GM23338 (cell line): ENCODE results near the gene MAFF. TPM values are rescaled to one million over a fixed set of nuclear protein-coding genes. Genes with fewer than 3 reads are reported as not detected.
A peak's percentile ranks its signal among the peaks of the same experiment; 100 is the strongest.

Experiments used
- ATAC-seq: fragments of 200-7000 bp; cut with Tn5 transposase; 3 replicates; pipeline ENCODE4 v1.9.1; 2020
- DNase-seq: peaks from one replicate; pipeline ENCODE4 v3.0.0-alpha.2; 2015; ENCODE audit warnings: low spot score
- H2AFZ ChIP-seq: fragments of 200-600 bp; sonication (generic); 2 replicates; pipeline ENCODE4 v1.8.0; 2016; ENCODE audit warnings: antibody characterized with exemption, mild to moderate bottlenecking, moderate library complexity
- H3F3A ChIP-seq: fragments of 200-600 bp; sonication (generic); replicated peaks from 2 replicates; pipeline ENCODE4 v1.8.0; 2017; ENCODE audit warnings: antibody characterized with exemption, mixed run types, low read depth
- H3K27ac ChIP-seq: fragments of 200-600 bp; sonication (generic); 2 replicates; pipeline ENCODE4 v1.6.1; 2016; ENCODE audit warnings: low read depth
- H3K27me3 ChIP-seq: fragments of 200-600 bp; sonication (generic); 2 replicates; pipeline ENCODE4 v1.8.0; 2016; ENCODE audit warnings: mild to moderate bottlenecking, mixed run types, moderate library complexity; ENCODE audit not compliant: insufficient read depth
- H3K36me3 ChIP-seq: fragments of 200-600 bp; sonication (generic); 2 replicates; pipeline ENCODE4 v1.8.0; 2016; ENCODE audit warnings: mild to moderate bottlenecking; ENCODE audit not compliant: insufficient read depth
- H3K4me1 ChIP-seq: fragments of 200-600 bp; sonication (generic); 2 replicates; pipeline ENCODE4 v1.8.0; 2016; ENCODE audit warnings: mild to moderate bottlenecking, moderate library complexity; ENCODE audit not compliant: insufficient read depth
- H3K4me2 ChIP-seq: fragments of 200-600 bp; sonication (generic); 2 replicates; pipeline ENCODE4 v1.7.1; 2017; ENCODE audit warnings: mixed run types
- H3K4me3 ChIP-seq: fragments of 200-600 bp; sonication (generic); 2 replicates; pipeline ENCODE4 v1.6.1; 2016; ENCODE audit warnings: mixed run types
- H3K79me2 ChIP-seq: fragments of 200-600 bp; sonication (generic); replicated peaks from 2 replicates; pipeline ENCODE4 v1.8.0; 2017; ENCODE audit warnings: mild to moderate bottlenecking; ENCODE audit not compliant: insufficient read depth
- H3K9me2 ChIP-seq: fragments of 200-600 bp; sonication (generic); 2 replicates; pipeline ENCODE4 v1.8.0; 2017; ENCODE audit not compliant: insufficient read depth
- H4K20me1 ChIP-seq: fragments of 200-600 bp; sonication (generic); replicated peaks from 2 replicates; pipeline ENCODE4 v1.8.0; 2017; ENCODE audit warnings: mild to moderate bottlenecking; ENCODE audit not compliant: insufficient read depth
- H3K27ac Mint-ChIP-seq: 2 replicates; pipeline ENCODE4 v1.8.0; 2020; ENCODE audit warnings: inconsistent platforms, mild to moderate bottlenecking, moderate library complexity, mixed read lengths
- H3K27me3 Mint-ChIP-seq: 3 replicates; pipeline ENCODE4 v1.8.0; 2022; ENCODE audit warnings: low read depth, mild to moderate bottlenecking, moderate library complexity, mixed read lengths, inconsistent platforms; ENCODE audit not compliant: insufficient read depth, poor library complexity
- H3K36me3 Mint-ChIP-seq: 3 replicates; pipeline ENCODE4 v1.8.0; 2021; ENCODE audit warnings: low read depth, mild to moderate bottlenecking, inconsistent platforms, moderate library complexity, mixed read lengths
- H3K4me1 Mint-ChIP-seq: 3 replicates; pipeline ENCODE4 v1.8.0; 2020; ENCODE audit warnings: mild to moderate bottlenecking, inconsistent platforms, mixed read lengths
- H3K4me3 Mint-ChIP-seq: 3 replicates; pipeline ENCODE4 v1.8.0; 2021; ENCODE audit warnings: moderate library complexity, mild to moderate bottlenecking, inconsistent platforms, mixed read lengths
- H3K9me3 Mint-ChIP-seq: 3 replicates; pipeline ENCODE4 v1.8.0; 2020; ENCODE audit warnings: moderate library complexity, mild to moderate bottlenecking, inconsistent platforms, mixed read lengths
- CREB1 ChIP-seq: fragments of 250-450 bp; sonication (Bioruptor Pico); IDR thresholded peaks from 2 replicates; pipeline ENCODE4 v1.5.0; 2020; ENCODE audit warnings: low read depth, mild to moderate bottlenecking, moderate library complexity
- CTCF ChIP-seq, 2 experiments: fragments of 200-600 bp in 1 of 2; sonication (generic) in 1 of 2; conservative IDR thresholded peaks; 2 replicates each; pipeline versions ENCODE4 v1.5.1 to v1.6.1; 2016 to 2017; ENCODE audit warnings: antibody characterized with exemption in 2 of 2, low read depth in 2 of 2, mild to moderate bottlenecking in 2 of 2, moderate library complexity in 1 of 2
- EZH2phosphoT487 ChIP-seq: fragments of 200-600 bp; sonication (generic); IDR thresholded peaks from one replicate; pipeline ENCODE4 v1.8.1; 2018; ENCODE audit warnings: antibody characterized with exemption; ENCODE audit not compliant: unreplicated experiment
- NANOG ChIP-seq: IDR thresholded peaks from 2 replicates; pipeline ENCODE4 v1.6.1; 2016; ENCODE audit warnings: antibody characterized with exemption, borderline replicate concordance
- POLR2AphosphoS5 ChIP-seq: IDR thresholded peaks from 2 replicates; pipeline ENCODE4 v1.6.1; 2016; ENCODE audit warnings: antibody characterized with exemption, low read depth
- ZNF114 ChIP-seq: fragments of 250-450 bp; sonication (Bioruptor Pico); IDR thresholded peaks from 2 replicates; pipeline ENCODE4 v1.5.0; 2020; ENCODE audit warnings: mild to moderate bottlenecking, moderate library complexity
- ZNF331 ChIP-seq: fragments of 250-450 bp; sonication (Bioruptor Pico); IDR thresholded peaks from 2 replicates; pipeline ENCODE4 v1.5.0; 2020; ENCODE audit warnings: low read depth, mild to moderate bottlenecking, moderate library complexity
- long read RNA-seq: library from polyadenylated mRNA; unstranded; transcript quantifications from one replicate; pipeline ENCODE4 v2.0.0, GENCODE V29; 2020; ENCODE audit not compliant: unreplicated experiment
- polyA plus RNA-seq: library from polyadenylated mRNA; unstranded; fragments of >200 nt; fragmentation: Nextera tagmentation; extraction: Ambion mirVana; gene quantifications from 2 replicates; pipeline ENCODE4 v1.2.1, GENCODE V29; 2016
- total RNA-seq: library from RNA; depleted of rRNA; stranded (reverse); fragments of >200 nt; shearing (Covaris generic); gene quantifications from 2 replicates; pipeline ENCODE4 v1.2.3, GENCODE V29; 2014; rRNA removed

The MAFF gene
- total RNA-seq (7.7 and 8.9 TPM in 2 replicates), polyA plus RNA-seq (2.2 and 2.3 TPM in 2 replicates)
- long read RNA-seq, partial matches to known transcripts, result 0 of 1 reads
- long read RNA-seq, other reads (novel, unspliced or antisense), result 0 of 1 reads

GRCh38 chr22:38201711-38202436 is at the start of gene MAFF:
Gene MAFF (plus strand): TSS chr22:38201994. CDS start chr22:38213854, 11,860 bp downstream.
- H3K4me1 ChIP-seq, result peaks cover 4% of the 10 kb centered on the region
- peak within 1 kb of the TSS; percentile 84 for H3K27ac ChIP-seq
- H3K36me3 ChIP-seq, result no peaks in the 10 kb centered on the region
- Mint-ChIP-seq H3K4me1 (peaks cover 13% of the 10 kb centered on the region), H3K4me3 (peak within 1 kb of the TSS; percentile 82), H3K36me3 (no peaks in the 10 kb centered on the region; the same call in 2 of the 3 replicates), H3K27ac (no peak within 1 kb of the TSS), H3K27me3 (peaks cover 16% of the 10 kb centered on the region), H3K9me3 (no peaks in the 10 kb centered on the region; the same call in 2 of the 3 replicates)
- ATAC-seq (peak; percentile 65), DNase-seq (peak; percentile 97)
- H3K4me3 ChIP-seq, result peak within 1 kb of the TSS; percentile 85
- TF ChIP-seq CREB1 (CRISPR knock-in tag) (peak; percentile 96), ZNF114 (CRISPR knock-in tag) (no peak), POLR2AphosphoS5 (peak; percentile 57; the same call in 1 of the 2 replicates), CTCF (conservative IDR thresholded peaks at IDR 0.05; ENCODE audit: low read depth in 2 of 2) (no peak)
- H3K4me2 ChIP-seq, result peak within 1 kb of the TSS; percentile 99
- 0 out of 2 replicates have a peak, but pooled peaks cover 5% of the 10 kb centered on the region for H3K79me2 ChIP-seq
- 0 out of 2 replicates have a peak, but pooled peaks cover 12% of the 10 kb centered on the region for H3F3A ChIP-seq
- peaks cover 8% of the 10 kb centered on the region; the same call in 1 of the 2 replicates for H4K20me1 ChIP-seq
- H3K9me2 ChIP-seq, result no peaks in the 10 kb centered on the region
- peak within 1 kb of the TSS; percentile 98 for H2AFZ ChIP-seq
- peaks cover 16% of the 10 kb centered on the region for H3K27me3 ChIP-seq

DNA sequence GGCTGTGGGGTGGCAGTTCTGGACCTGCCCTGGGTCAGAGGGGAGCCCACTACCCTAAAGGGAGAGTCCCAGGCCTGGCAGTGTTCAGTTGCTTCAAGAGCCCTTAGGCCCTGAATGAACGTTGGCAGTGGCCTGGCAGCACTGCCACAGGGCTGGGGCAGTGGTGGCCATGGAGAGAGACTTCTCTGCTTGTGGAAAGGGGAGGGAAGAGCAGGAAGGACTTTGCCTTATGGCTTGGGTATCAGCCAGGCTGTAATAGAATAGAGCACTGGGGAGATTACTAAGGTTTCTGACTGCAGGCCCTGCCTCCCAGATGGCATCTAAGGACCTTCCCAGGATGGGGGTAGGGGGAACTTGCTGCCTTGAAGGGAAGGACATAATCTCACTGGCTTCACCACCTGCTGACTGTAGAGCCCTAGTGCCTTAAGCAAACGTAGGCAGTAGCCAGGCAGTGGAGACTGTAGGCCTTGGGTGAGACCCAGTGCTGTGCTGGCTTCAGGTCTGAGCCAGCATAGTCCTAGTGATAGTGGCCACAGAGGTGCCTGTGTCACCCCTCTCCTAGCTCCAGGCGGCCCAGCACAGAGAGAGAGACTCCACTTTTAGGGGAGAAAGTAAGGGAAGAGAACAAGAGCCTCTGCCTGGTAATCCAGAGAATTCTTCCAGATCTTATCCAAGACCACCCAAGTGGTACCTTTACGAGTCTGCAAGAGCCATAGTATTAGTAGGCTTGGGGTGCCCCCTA is 47.8 kb upstream of the MAFF start:
- Histone ChIP-seq H3K4me3 (no peak overlapping the region), H3K4me2 (no peak overlapping the region), H3K9me2 (no peaks in the 10 kb centered on the region), H3F3A (peaks cover 3% of the 10 kb centered on the region; the same call in 1 of the 2 replicates), H3K36me3 (no peaks in the 10 kb centered on the region), H3K27me3 (no peaks in the 10 kb centered on the region), H3K79me2 (no peaks in the 10 kb centered on the region), H4K20me1 (no peaks in the 10 kb centered on the region), H3K4me1 (no peaks in the 10 kb centered on the region), H3K27ac (no peak overlapping the region), H2AFZ (no peak overlapping the region)
- H3K36me3 Mint-ChIP-seq, result no peaks in the 10 kb centered on the region
- peaks cover 8% of the 10 kb centered on the region; the same call in 2 of the 3 replicates for H3K4me1 Mint-ChIP-seq
- TF ChIP-seq ZNF331 (CRISPR knock-in tag) (no peak), CTCF (conservative IDR thresholded peaks at IDR 0.05; ENCODE audit: low read depth in 2 of 2) (peak; percentile 56 to 67; a peak in 3 of 4 replicates), NANOG (no peak), EZH2phosphoT487 (no peak)
- peaks cover 2% of the 10 kb centered on the region for H3K27me3 Mint-ChIP-seq
- ATAC-seq (peak; percentile 87), DNase-seq (peak; percentile 76)
- H3K4me3 Mint-ChIP-seq, result no peak overlapping the region
- no peak overlapping the region for H3K27ac Mint-ChIP-seq
- no peaks in the 10 kb centered on the region for H3K9me3 Mint-ChIP-seq
